NCI-H1930 (cell line): ENCODE measurements around the gene ASB3.
"Not testable (repeated sequence)": the region's sequence is repeated elsewhere in the genome, so short reads cannot be mapped to it uniquely, and the experiment has no call there.

ENCODE experiments used
- DNase-seq, 2 experiments: peaks; one replicate each; lab custom pipeline; 2025; lab: John Stamatoyannopoulos, UW

Gene ASB3, protein sequence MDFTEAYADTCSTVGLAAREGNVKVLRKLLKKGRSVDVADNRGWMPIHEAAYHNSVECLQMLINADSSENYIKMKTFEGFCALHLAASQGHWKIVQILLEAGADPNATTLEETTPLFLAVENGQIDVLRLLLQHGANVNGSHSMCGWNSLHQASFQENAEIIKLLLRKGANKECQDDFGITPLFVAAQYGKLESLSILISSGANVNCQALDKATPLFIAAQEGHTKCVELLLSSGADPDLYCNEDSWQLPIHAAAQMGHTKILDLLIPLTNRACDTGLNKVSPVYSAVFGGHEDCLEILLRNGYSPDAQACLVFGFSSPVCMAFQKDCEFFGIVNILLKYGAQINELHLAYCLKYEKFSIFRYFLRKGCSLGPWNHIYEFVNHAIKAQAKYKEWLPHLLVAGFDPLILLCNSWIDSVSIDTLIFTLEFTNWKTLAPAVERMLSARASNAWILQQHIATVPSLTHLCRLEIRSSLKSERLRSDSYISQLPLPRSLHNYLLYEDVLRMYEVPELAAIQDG

DNA sequence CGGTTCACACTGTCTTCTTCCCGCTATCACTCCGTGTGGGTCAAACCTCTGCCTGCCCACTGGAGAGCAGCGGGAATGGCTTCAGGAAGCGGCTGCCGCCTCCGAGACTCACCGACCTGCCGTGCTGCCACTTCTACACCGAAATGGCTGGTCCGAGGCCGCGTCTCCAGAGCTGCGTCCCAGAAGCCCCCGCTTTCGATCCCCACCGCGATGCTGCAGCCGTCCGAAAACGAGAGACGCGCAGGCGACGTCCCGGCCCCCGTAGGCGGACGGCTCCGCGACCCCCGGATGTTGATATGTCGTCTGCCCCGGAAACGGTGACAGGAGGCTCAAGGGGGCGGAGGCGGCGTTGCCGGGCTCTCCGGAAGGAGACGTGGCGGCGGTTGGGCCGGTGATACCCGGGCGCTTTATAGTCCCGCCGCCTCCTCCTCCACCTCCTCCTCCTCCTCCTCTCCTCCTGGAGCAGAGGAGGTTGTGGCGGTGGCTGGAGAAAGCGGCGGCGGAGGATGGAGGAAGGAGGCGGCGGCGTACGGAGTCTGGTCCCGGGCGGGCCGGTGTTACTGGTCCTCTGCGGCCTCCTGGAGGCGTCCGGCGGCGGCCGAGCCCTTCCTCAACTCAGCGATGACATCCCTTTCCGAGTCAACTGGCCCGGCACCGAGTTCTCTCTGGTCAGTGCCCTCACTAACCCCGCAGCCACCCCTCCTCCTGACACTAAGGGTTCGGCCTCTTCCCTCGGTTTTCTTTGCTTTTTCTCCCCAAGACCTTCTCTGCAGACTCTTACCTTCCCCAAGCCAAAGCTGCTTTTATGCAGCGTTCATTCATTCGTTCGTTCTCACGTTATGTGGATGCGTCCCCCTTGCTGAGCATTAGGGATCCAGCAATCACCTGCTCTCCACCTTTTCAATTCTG is at the start of gene ASB3, which contains the start of gene ERLEC1:
Gene ASB3 (minus strand): TSS at position 249 of the 909 bp plus-strand sequence. CDS start 21,381 bp downstream, outside the sequence.
Gene ERLEC1 (plus strand): TSS at position 340 of the 909 bp plus-strand sequence. CDS start 167 bp downstream, at position 507.
- DNase-seq: peak; percentile 80 to 81

DNA sequence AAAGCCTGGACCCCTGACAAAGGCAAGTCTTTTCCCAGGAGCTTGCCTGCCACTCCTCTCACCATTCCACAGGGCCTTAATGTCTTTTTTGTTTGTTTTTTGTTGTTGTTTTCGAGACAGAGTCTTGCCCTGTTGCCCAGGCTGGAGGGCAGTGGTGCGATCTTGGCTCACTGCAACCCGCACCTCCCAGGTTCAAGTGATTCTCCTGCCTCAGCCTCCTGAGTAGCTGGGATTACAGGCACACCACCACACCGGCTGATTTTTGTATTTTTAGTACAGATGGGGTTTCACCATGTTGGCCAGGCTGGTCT is 43.2 kb upstream of the ASB3 start:
- DNase-seq: not testable (repeated sequence)

- DNase-seq: no peak
These were observed 42.7 kb upstream of the ASB3 start for GRCh38 chr2:53829273-53829979.

DNA sequence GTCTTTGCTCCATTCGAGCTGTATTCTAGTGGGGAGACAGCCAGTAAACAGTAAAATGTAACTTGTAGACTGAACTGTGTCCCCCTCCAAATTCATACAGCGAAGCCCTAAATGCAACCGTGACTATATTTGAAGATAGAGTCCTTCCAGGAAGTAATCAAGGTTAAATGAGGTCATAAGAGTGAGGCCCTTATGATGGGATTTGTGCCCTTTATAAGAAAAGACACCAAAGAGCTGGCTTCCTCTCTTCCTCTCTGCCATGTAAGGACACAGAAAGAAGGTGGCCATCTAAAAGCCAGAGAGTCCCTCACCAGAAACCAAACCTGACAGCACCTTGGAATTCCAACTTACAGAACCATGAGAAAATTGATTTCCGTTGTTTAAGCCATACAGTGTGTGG is 41.6 kb upstream of the ASB3 start:
- no peak for DNase-seq

- no peak for DNase-seq
These were observed 40.8 kb upstream of the ASB3 start for GRCh38 chr2:53827398-53828175.

DNA sequence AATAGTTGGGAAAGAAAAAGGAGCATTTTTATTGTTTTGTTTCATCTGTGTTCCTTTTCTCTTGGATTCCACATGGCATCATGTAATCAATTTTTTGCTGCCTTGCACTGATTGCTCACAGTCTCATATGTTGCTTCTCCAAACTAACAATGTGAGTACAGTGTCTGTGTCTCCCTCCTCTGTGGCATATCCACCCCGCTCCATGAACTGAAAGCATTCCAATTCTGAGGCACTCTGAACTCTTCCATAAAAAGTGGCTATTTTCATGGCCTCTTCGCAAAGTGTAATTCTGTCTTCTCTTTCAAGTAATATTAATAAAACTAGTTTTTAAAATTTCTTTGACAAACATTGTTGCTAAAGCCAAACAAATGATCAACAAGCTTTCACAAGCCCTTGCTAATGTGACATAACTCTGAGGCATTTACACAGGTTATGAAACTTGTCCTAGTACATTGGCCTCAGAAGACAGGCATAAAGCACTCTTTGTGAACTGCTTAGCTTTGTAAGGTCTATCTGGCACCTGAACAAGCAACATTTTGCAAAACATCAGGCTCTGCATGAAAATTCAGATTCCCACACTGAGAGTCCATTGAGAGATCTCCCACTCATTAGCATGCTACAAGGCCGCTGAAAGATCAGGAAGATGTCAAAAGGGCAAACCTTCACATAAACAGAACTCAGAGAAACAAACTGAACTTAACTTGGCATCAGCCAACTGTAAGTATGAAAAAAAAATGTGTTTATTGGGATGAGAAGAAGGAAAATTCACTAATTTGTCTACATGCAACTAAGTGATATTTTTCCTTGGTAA is 40.0 kb upstream of the ASB3 start:
- DNase-seq: no peak

GRCh38 chr2:53826030-53826410 is 39.3 kb upstream of the ASB3 start:
- no peak for DNase-seq

GRCh38 chr2:53823639-53824038 is 36.9 kb upstream of the ASB3 start:
- not testable (repeated sequence) for DNase-seq

GRCh38 chr2:53821810-53822209 is 35.1 kb upstream of the ASB3 start:
- no peak for DNase-seq

DNA sequence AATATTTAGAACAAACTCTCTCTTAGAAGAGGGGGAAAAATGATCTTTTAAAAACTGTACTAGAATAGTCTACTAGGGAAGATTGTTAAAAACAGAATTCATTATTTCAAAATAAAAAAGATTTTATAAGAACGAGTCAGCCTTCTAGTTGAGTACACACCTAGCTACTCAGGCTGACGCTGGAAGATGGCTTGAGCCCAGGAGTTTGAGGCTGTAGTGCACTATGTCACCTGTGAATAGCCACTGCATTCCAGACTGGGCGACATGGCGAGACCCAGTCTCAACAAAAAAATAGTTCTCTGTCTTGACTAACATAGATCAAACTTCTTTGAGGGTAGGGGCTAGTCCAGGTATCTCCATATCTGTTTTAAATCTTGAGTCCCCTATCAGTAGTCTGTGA is 34.0 kb upstream of the ASB3 start:
- no peak for DNase-seq

DNA sequence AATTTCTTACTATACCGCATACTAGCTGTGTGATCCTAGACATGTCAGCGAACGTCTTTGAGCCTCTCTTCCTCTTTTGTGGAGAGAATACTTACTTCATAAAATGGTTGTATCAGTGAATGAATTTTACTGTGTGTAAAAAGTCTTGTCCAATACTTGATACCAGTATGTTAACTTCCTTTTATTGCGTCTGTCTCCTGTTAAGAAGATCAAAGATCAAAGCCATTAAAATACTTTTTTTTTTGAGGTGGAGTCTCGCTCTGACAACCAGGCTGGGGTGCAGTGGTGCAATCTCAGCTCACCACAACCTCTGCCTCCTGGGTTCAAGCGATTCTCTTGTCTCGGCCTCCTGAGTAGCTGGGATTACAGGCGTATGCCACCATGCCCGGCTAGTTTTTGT is 33.3 kb upstream of the ASB3 start:
- DNase-seq: no peak

DNA sequence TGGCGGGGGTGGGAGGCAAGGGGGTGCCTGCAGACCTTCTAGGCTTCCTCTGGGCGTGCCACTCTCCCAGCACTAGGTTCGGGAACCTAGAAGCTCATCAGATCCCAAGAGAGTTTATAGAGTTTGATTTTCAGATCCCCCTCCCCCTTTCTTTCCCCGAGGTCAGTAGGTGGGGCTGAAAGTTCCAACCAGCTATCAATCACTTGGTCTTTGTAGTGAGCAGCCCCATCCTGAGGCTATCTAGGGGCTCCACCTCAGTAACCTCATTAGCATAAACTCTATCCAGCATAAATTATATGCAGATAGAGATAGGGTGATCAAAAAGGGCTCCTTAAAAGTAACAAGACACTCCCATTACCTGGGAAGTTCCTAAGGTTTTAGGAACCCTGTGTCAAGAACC is 32.9 kb upstream of the ASB3 start:
- DNase-seq: no peak

- no peak for DNase-seq
These were observed 32.2 kb upstream of the ASB3 start for GRCh38 chr2:53818854-53819435.

DNA sequence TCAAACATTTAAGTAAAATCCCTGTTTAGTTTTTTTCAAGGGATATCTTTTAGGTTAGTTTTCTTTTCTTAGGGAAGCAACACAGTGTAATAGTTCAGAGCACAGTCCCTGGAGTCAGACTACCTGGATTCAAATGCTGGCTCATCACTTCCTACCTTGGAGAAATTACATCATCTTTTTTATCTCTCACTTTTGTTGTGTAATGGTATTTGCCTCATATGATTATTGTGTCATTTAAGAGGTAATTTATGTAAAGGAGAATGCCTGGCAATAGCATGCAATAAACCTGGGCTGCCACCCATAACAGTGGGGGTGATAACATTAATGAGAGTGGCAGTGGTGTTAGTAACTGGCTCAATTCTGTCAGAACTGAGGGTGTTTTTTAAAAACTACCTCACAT is 26.4 kb upstream of the ASB3 start:
- DNase-seq: no peak

DNA sequence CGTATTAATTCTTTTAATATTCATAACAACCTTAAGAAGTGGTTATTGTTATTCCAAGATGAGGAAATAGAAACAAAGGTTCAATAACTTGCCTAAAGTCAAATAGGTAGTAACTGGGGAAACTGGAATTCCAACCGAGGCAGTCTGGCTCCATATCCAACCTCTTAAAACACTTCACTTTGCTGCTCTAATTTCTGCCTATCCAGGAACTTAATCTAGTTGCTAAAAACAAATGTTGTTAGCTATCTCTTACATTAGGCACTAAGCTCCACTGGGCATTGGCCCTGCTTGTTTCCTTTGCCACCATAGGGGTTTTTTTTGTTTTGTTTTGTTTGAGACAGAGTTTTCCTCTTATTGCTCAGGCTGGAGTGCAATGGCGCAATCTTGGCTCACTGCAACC is 24.8 kb upstream of the ASB3 start:
- DNase-seq: no peak

DNA sequence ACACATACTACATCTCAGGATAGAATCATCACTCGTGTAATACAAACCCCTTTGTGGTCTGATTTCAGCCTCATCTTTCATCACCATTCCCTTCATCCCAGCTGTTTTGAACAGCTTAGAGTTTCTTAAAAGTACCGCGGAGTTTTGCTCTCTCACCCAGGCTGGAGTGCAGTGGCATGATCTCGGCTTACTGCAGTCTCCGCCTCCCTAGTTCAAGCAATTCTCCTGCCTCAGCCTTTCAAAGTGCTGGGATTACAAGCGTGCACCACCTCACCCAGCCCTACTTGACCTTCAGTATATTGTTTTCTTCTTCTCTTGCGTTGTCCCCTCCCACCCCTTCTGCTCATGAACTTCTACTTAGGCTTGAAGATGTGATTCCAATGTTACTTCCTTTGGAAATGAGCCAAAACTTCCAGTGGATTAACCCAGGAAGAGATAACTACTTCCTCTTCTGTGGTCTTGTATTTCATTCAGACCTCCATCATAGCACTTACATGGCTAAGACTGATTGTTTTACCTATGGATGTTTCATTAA is 15.9 kb upstream of the ASB3 start:
- no peak for DNase-seq

- DNase-seq: no peak
These were observed 14.8 kb upstream of the ASB3 start for GRCh38 chr2:53801547-53801946.

GRCh38 chr2:53793821-53794220 is 7.1 kb upstream of the ASB3 start:
- DNase-seq: no peak

- no peak for DNase-seq
These were observed 6.5 kb upstream of the ASB3 start for GRCh38 chr2:53793261-53793660.
